Mesothelial cell of epicardium (in vitro differentiated cells): Measurements from ENCODE around the gene TAF11L2. TPM values are rescaled to one million over a fixed set of nuclear protein-coding genes. Genes with fewer than 3 reads are reported as not detected.
"Not testable (repeated sequence)": the region's sequence is repeated elsewhere in the genome, so short reads cannot be mapped to it uniquely, and the experiment has no call there.

Experiments
- DNase-seq, 2 experiments: peaks; one replicate each; pipeline ENCODE4 v3.0.0; 2021; ENCODE audit warnings: low spot score in 2 of 2; ENCODE audit not compliant: unreplicated experiment in 2 of 2
- H3K27ac Mint-ChIP-seq: 2 replicates; pipeline ENCODE4 v1.8.0; 2021; ENCODE audit warnings: mixed read lengths
- H3K27me3 Mint-ChIP-seq: 2 replicates; pipeline ENCODE4 v1.8.0; 2021; ENCODE audit warnings: low read depth, mixed read lengths
- H3K36me3 Mint-ChIP-seq: 2 replicates; pipeline ENCODE4 v1.8.0; 2021; ENCODE audit warnings: mixed read lengths
- H3K4me1 Mint-ChIP-seq: 2 replicates; pipeline ENCODE4 v1.8.0; 2021; ENCODE audit warnings: mixed read lengths
- H3K4me3 Mint-ChIP-seq: 2 replicates; pipeline ENCODE4 v1.8.0; 2021; ENCODE audit warnings: mild to moderate bottlenecking, moderate library complexity, mixed read lengths
- H3K9me3 Mint-ChIP-seq: 2 replicates; pipeline ENCODE4 v1.8.0; 2021; ENCODE audit warnings: mixed read lengths
- total RNA-seq: library from RNA; stranded (reverse); gene quantifications from 3 replicates; pipeline ENCODE4 v1.2.1, GENCODE V29; 2021

The TAF11L2 gene
- total RNA-seq, 1 donor from 2014 or later: not detected

DNA sequence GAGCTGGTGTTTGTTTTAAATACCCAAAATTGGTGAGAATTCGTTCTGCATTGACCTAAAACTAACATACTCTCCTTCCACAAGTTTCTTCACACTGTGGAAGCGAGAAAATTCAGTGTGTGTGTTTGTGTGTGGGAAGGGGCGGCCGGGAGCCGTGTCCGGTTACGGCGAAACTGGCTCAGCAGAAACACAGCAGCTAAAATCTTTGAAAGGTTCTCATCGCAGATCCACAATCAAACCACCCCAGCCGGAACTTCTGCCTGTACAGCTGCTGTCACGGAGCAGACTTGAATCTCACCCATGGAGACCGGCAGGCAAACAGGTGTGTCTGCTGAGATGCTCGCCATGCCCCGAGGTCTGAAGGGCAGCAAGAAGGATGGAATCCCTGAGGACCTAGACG is 30.3 kb downstream of the TAF11L2 start, which contains the start of gene TAF11L6:
TSS of gene TAF11L6 (plus strand) at position 301 of the 400 bp plus-strand sequence.
- not testable (repeated sequence) for DNase-seq, H3K4me3 Mint-ChIP-seq, H3K36me3 Mint-ChIP-seq, H3K27ac Mint-ChIP-seq, H3K9me3 Mint-ChIP-seq, H3K27me3 Mint-ChIP-seq, H3K4me1 Mint-ChIP-seq

Other genes with a start within 250 kb of the TAF11L2 start
- not detected in 3 replicates for gene TAF11L3, start 20.1 kb downstream of the TAF11L2 start, total RNA-seq
- not detected in 3 replicates for gene TAF11L4, start 23.6 kb downstream of the TAF11L2 start, total RNA-seq
- gene TAF11L5, start 27.0 kb downstream of the TAF11L2 start, total RNA-seq: not detected in 3 replicates
- not detected in 3 replicates for gene TAF11L6, start 30.4 kb downstream of the TAF11L2 start, total RNA-seq
- not detected in 3 replicates for gene TAF11L7, start 87.5 kb downstream of the TAF11L2 start, total RNA-seq
- gene TAF11L8, start 92.7 kb downstream of the TAF11L2 start, total RNA-seq: not detected in 3 replicates
- gene TAF11L9, start 96.2 kb downstream of the TAF11L2 start, total RNA-seq: not detected in 3 replicates
- gene TAF11L10, start 99.6 kb downstream of the TAF11L2 start, total RNA-seq: not detected in 3 replicates
- gene TAF11L11, start 106.0 kb downstream of the TAF11L2 start, total RNA-seq: not detected in 3 replicates
- not detected in 3 replicates for gene TAF11L12, start 112.2 kb downstream of the TAF11L2 start, total RNA-seq
- not detected in 3 replicates for gene TAF11L13, start 133.9 kb downstream of the TAF11L2 start, total RNA-seq
- not detected in 3 replicates for gene TAF11L14, start 136.2 kb downstream of the TAF11L2 start, total RNA-seq